Measurements from ENCODE around the gene SGTA. TPM values are rescaled to one million over a fixed set of nuclear protein-coding genes. Genes with fewer than 3 reads are reported as not detected.

Gene SGTA
- total RNA-seq, 4 donors from 2014 or later = 32.7 to 50.4 (median 36.7) TPM

GRCh38 chr19:2768365-2769132, 14.5 kb downstream of the SGTA start:
- no peak for TF ChIP-seq CTCF (IDR thresholded peaks at IDR 0.05)
- DNase-seq (ENCODE audit: low spot score) (no peak), ATAC-seq (ENCODE audit: low FRiP score) (no peak)

- no peak for DNase-seq (ENCODE audit: low spot score)
- ATAC-seq (ENCODE audit: low FRiP score) = no peak
- no peak for TF ChIP-seq CTCF (IDR thresholded peaks at IDR 0.05)
Observed at GRCh38 chr19:2767688-2768087, 15.4 kb downstream of the SGTA start.

- no peak for ATAC-seq (ENCODE audit: low FRiP score)
- DNase-seq (ENCODE audit: low spot score) = no peak
- TF ChIP-seq CTCF (IDR thresholded peaks at IDR 0.05) = no peak
Observed at GRCh38 chr19:2766594-2767372, 16.3 kb downstream of the SGTA start.

GRCh38 chr19:2765376-2765775, 17.7 kb downstream of the SGTA start:
- TF ChIP-seq CTCF (IDR thresholded peaks at IDR 0.05) = no peak
- DNase-seq (ENCODE audit: low spot score) (no peak), ATAC-seq (ENCODE audit: low FRiP score) (no peak)

GRCh38 chr19:2764945-2765344, 18.1 kb downstream of the SGTA start:
- ATAC-seq (ENCODE audit: low FRiP score) (no peak), DNase-seq (ENCODE audit: low spot score) (no peak)
- TF ChIP-seq CTCF (IDR thresholded peaks at IDR 0.05) = no peak

GRCh38 chr19:2763687-2764086, 19.4 kb downstream of the SGTA start:
- ATAC-seq (ENCODE audit: low FRiP score) (no peak), DNase-seq (ENCODE audit: low spot score) (no peak)
- TF ChIP-seq CTCF (IDR thresholded peaks at IDR 0.05) = no peak
